GM19023 (cell line): ENCODE data around the gene ACVR2B.

Experiments
- ATAC-seq: cut with Tn5 transposase; IDR thresholded peaks from one replicate; pipeline ENCODE4 v1.9.1; 2021; ENCODE audit warnings: mild to moderate bottlenecking, moderate library complexity; ENCODE audit not compliant: unreplicated experiment

ACVR2B gene

DNA sequence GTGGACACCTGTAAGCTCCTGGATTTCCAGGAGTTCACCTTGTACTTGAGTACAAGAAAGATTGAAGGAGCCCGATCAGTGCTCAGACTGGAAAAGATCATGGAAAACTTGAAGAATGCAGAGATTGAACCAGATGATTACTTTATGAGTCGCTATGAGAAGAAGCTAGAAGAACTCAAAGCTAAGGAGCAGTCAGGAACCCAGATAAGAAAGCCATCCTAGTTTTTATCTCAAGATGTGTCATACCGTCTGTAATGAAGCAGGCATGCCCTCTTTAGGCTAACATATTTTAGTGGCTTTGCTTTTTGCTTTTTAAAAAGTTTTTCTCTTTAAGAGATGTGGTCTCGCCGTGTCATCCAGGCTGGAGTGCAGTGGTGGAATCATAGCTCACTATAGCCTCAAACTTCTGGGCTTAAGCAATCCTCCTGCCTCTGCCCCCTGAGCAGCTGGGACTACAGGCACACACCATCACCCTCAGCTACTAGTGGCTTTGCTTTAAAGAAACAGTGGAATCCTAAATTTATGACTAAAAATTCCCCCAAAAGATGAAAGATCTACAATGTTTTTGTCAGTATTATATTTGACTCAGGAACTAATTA lies 70.5 kb downstream of the ACVR2B start:
- ATAC-seq: no peak

DNA sequence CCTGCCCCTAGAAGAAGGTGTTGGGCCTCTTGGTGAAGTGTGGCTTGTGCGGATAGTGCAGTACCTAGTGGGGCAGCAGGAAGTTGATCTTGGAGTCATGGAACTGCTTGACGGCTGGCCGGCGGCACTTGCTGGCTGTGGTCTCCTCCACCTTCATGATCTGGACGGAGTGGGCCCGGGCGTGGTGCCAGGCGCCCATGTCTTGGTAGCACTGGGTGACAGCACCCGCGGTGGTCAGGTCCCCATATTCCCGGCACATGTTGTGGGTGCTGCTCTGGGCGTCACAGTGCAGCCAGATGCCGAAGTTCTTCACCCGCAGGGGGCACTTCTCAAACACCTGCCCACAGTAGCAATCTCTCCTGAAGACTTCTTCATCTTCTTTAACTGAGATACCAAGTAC lies 73.1 kb downstream of the ACVR2B start:
- ATAC-seq: no peak

DNA sequence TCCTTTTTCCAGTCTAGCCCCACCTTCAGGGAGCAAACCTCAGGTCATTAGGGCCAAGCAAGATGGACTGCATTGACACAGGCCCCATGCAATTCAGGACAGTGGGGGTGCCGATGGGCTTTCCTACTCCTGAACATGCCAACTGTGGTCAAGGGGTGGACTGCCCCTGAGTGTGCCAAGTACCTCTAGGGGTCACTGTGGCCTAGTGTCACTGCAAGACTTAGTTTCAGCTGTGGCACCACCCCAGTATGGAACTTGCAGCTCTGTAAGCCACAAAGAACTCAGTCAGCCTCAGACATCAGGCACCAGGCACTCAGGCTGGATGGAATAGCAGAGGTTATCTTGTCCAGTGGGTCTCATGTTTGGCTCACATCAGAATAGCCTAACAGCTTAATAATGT lies 74.8 kb downstream of the ACVR2B start:
- no peak for ATAC-seq

DNA sequence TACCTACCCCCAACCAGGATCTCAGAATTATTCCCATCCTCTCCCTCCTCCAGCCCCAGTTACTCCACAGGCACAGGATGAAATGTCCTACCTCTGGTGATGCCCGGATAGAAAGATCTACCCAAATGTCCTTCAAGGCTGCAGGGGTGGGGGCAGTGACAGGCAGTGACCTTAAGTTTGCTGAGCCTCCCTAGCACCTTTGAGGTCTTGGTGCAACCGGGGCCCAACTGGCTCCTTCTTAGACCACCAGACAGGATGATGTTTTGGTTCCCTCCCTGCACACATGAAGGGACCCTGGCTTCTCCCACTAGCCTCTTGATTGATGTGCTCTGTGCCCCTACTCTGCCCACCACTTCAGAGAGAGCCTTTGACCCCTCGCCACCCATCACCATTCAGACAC lies 78.8 kb downstream of the ACVR2B start:
- ATAC-seq: no peak

DNA sequence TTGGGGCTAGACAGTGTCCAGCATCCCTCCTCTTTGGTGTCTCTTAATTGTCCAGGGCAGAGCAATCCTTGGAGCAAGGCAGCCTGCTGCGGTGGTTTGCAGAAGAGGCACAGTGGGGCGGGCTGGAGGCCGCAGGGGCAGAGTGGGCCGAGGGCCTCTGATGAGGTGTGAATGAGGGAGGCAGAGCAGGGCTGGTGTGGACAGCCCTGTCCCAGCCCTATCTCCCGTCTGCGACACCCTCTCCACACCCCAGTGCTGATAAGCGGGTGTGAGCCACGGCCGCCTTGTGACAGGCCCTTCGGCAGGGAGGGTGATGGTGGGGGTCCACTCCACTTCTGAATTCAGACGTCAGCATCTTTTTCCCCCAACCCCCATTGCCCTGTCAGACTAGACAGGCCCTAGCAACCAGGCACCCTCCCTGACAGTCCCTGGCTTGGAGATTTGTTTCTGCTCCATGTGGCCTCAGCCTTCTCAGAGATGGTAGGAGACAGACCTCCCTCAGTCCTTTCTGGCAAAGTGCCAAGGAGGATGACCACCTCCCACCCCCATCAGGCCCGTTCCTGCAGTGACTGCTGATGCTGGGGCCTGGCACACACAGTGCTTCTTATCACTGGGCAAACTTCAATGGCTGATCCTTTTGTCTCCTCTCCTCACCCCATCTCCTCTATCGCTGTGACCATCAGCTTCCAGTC lies 79.7 kb downstream of the ACVR2B start:
- ATAC-seq: no peak

DNA sequence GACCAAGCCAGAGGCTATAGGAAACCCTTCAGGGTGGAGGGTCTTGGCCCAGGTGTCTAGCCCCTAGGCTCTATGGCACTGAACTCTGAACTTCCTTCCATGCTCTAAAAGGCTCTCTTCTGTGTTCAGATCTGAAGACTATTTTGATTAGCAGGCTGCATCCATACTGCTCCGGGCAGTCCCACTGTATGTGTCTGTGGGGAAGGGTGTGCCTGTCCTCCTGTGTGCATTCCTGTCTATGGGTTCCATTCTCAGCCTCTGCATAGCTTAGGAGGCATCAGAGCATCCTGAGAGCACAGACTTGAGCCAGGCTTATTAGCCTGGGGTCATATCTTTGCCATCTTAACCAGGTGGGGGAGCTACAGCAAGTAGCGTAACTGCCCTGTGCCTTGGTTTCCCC lies 80.5 kb downstream of the ACVR2B start:
- no peak for ATAC-seq

DNA sequence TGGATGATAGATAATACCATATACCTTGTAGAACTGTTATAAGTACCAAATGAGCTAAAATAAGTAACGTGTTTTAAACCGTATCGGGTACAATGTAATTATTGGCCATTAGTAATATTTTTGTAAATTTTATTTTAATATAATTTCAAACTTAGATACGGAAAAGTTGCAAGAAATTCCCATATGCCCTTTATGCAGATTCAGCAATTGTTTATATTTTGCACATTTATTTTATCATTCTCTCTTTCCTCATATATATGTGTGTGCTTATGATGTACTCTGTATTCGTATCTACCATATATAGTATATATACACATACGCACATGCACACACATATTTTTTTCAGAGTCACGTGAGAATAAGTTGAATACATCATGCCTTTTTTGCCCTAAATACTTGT lies 80.9 kb downstream of the ACVR2B start:
- ATAC-seq: no peak

DNA sequence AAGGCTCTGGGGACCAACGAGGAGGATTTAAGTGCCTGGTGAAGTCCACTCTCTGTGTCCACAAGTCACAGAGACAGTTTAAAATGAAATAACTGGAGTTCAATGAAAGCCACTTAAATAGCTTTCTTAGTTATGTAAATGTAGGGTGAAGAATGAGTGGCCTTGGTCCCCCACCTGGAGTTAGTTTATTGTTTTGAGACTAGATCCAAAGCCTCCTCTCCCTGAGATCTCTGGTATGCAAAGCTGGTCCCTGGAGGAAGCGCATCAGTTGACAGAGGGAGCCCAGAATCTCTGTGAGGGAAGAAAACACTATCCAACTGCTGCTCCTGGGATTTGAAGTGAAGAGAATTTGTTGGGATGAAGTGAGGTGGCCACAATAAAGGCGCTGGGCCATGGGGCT lies 83.0 kb downstream of the ACVR2B start:
- no peak for ATAC-seq

DNA sequence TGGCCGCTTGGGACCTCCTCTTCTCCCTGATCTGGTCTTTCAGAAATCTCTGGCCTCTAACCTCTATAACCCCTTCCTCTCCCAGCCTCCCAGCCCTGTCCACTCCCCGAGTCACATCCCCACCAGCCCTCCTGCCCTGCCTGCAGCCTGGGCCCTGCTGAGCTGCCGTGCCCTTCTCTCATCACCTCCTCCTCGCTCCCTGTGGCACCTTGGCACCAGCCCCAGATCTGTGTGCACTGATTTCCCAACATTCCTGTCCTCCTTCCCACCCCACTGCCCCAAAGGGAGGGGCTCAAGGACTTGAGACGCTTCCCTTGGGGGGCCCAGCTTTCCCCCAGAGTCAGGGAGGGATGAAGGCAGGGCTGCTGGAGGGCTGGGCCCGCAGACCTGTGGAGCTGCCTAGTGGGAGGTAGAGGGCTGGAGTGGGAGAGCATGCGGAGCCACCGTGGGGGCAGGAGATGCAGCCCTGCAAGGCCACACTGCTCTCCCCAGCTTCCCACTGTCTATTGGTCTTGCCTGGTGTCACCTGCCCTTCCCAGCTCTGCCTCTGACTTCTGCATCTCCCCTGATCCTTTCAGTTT lies 85.2 kb downstream of the ACVR2B start:
- ATAC-seq: no peak

DNA sequence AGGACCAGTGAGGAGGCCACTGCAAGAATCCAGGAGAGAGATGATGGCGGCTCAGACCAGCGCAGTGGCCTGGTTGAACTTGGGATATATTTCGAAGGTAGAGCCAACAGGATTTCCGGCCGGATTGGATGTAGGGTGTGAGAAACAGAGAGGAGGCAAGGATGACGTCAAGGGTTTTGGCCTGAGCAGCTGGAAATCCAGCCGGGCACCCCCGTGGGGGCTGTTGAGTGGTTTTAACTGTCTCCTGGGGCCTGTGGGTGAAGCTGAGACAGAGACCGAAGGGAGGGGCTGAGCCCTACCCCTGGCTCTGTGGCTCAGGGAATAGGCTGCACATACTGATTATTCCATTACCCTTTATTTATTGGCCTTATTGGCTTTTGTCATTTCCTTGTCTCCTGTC lies 88.1 kb downstream of the ACVR2B start:
- no peak for ATAC-seq
